ENCODE data around the gene PPFIA1.
"Not testable (repeated sequence)": the region's sequence is repeated elsewhere in the genome, so short reads cannot be mapped to it uniquely, and the experiment has no call there.

PPFIA1 gene

DNA sequence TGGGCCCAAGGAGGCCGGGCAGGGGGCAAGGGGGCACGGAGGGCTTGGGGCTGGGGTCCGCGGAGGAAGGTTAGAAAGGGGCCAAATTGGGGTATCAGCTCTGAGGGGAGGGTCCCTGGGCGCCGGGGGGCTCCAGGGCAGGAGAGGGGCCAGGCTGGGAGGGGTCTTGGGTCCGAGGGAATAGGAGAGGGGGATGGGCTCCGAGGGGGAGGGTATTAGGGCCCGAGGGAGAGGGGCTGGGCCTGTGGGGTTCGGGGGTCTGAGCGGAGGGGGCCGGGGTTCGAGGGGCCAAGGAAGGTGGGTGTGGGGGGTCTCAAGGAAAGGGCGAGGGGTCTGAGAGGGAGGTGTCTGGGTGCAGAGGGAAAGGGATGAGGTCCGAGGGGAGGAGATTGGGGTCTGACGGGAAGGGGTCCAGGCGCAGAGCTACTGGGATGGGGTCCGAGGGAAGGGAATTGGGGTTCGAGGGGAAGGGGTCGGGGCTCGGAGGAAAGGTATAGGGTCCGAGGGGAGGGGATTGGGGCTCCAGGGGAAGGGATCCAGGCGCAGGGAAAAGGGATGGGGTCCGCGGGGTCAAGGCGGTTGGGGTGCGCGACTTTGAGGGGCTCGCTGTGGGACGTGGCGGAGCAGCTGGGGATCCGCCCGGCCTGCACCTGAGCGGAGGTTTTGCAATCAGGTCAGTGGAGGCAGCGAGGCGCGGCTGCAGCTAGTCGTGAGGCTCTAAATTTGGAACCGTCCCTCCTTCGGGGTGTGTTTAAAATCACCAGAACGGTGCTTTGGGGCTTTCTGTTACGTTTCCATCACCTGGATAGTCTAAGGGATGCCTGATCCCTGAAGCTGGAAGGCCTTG, 128.6 kb downstream of the PPFIA1 start:
- DNase-seq = no peak

DNA sequence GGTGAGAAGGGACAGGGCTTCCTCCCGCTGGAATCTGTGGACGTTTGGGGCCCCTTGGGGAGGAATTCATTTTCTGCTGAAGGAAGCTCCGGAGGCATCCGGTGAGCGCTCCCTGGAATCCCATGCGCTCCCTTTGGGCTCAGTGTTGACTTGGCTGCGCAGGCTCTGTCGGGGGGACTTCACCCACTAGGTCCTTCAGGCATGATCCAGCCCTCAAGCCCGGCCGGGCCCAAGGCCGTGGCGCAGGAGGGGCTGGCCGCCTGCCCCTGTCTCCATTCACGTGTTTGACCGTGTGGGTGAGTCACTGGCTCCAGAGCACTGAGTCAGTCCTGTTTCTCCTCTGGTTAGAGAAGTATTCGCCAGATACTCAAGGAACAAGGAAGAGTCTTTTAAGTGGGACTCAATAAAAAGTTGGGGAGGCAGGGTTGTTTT, 129.2 kb downstream of the PPFIA1 start:
- peak; percentile 24 for DNase-seq

DNA sequence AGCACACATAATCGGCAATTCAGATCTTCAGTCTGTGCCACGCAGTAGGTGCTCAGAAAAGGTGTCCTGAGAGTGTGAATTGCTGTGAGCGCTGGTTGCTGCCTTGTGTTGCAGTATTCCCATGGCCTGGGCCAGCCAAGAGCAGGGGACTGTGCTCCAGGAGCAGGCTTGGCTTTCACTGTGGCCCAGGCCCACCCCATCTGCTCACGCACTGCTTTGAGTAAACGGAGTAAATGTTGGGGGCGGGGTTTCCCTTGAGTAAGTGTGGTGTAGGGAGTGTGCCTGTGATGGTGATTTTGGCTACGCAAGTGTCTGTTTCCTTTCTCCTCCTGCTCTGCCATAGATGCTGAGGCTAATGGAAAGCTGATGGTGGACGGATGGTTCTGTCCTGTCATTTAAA, 130.2 kb downstream of the PPFIA1 start:
- no peak for DNase-seq

DNA sequence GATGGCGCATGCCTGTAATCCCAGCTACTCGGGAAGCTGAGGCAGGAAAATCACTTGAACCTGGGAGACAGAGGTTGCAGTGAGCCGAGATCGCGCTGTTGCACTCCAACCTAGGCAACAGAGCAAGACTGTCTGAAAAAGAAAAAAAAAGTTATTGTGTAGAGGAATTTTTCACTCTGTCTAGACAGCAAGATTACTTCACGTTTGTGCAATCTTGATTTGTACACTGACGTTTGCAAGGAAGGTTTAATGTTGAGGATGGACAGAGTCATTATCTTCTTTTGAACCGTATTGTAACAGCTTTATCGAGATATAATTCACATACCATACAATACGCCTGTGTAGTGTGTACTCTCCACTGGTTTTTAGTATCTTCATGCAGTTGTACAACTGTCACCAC, 131.5 kb downstream of the PPFIA1 start:
- no peak for DNase-seq

DNA sequence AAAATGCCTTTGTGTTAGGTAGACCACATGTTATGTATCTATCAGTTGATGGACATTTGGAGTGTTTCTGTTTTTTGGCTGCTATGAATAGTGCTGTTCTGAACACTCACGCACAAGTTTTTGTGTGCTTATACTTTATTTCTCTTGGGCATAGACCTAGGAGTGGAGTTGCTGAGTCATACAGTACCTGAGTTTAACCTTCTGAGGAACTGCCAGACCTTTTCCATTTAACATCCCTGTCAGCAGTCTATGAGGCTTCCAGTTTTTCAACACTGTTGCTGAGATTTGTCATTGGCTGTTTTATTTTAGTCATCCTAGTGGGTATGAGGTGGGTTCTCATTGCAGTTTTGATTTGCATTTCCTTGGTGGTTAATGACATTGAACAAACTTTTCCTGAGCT, 132.2 kb downstream of the PPFIA1 start:
- no peak for DNase-seq

DNA sequence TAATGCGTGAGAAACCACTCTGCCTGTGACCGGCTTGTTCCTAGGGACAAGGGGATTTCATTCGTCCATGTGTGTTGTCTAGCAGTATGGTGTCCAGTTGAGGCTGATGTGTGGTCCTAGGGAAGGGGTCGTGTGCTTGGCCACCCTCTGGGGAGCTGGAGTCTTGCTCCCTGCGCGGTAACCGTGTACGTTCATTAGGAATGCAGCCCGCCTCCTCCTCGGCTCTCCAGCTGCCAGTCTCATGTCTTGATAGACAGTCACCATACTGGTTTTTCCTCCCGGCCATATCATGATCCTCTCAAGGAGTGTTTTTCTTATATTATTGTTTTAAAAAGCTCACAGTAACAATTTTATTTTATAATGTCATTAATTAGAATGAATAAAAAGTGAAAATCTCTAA, 133.8 kb downstream of the PPFIA1 start:
- DNase-seq = no peak

DNA sequence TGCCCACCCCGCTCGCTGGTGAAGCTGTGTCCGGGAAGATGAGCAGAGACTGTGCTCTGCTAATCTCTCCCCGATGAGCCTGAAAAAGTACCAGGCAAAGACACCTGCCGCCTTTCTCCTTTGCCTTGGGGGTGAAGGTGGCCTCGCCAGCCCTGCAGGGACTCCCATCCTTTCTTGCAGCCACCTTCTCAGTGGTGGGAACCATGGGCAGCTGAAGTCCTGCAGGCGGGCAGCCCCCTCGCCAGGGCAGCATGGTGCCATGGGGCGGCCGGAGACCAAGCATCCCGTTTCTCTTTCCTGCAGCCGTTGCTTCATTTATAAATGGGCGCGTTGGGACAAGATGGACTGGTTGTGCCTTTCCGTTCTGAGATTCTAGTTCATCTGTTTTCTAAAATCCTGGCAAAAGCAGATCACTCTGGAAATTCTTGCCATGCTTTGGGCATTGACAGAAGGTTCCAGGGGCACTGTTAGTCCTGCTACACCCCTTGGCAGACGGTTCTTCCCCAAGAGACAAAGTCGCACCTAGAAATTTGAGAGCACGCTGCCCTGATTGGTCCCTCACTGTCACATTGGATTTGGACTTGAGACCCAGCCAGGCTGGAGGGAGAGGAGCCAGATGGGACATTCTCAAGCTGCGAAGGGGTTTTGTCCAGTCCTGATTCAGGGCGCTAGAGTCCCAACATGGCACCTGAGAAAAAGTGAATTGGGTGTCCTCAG, 135.3 kb downstream of the PPFIA1 start:
- DNase-seq = no peak

DNA sequence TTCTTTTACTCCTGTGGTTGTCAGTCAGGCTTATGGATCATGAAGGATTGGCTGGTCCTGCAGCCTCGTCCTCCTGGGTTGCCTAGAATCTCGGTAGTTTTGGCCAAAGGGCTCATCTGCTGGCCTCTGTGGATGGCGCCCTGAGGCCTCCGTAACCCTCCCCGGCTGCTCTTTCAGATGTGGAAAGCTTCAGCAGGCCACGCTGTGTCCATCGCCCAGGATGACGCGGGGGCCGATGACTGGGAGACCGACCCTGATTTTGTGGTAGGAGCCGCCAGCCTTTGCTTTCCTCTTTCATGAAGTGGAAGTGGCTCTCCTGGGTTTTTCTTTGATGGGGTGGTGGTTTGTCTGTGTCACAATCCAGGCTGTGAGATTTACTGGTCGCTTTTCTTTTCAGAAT, 136.6 kb downstream of the PPFIA1 start:
- no peak for DNase-seq

DNA sequence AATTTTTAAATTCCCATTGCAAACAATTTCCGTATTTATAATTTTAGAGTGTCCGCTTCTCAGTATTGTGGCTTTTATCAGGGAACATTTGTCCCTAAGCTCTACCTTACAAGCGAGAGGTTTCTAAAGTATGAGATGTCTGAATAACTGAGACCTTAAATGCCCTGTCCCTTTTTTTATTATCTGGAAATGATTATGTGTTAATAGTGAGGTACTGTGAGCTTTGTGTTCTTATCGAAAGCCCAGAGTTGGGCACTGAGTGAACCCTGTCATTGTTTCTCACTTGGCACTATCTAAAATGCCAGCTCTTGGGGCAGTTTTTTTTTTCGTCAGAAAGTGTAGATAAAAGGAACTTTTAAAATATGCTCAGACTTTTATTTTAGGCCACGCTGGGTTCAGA, 137.3 kb downstream of the PPFIA1 start:
- DNase-seq = no peak

DNA sequence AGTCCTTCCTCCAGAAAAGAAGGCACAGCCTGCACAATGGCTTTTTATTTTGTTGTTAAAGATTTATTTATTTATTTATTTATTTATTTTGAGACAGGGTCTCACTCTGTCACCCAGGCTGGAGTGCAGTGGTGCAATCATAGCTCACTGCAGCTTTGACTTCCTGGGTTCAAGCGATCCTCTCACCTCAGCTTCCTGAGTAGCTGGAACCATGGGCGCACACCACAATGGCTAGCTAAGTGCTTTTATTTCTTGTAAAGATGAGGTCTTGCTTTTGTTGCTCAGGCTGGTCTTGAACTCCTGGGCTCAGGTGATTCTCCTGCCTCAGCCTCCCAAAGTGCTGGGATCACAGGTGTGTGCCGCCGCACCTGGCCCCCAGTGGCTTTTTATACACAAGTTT, 137.8 kb downstream of the PPFIA1 start:
- DNase-seq = not testable (repeated sequence)

DNA sequence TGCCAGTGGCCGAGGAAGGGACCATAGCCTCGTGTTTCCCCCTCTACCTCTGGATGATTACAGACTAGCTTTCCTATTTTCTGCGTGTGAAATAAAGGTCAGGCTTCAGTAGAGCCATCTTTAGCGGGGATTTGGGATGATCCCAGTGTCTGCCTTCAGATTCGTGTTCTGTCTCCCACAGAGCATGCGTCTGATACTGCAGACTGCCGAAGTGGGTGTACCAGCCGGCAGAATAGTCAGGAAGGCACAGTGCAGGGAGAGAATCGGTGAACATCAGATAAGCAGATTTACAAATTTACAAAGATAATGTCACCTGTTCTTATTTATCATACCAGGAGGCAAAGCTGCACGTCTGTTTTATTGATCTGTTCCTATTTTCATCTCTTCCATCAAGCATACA, 138.9 kb downstream of the PPFIA1 start:
- no peak for DNase-seq

DNA sequence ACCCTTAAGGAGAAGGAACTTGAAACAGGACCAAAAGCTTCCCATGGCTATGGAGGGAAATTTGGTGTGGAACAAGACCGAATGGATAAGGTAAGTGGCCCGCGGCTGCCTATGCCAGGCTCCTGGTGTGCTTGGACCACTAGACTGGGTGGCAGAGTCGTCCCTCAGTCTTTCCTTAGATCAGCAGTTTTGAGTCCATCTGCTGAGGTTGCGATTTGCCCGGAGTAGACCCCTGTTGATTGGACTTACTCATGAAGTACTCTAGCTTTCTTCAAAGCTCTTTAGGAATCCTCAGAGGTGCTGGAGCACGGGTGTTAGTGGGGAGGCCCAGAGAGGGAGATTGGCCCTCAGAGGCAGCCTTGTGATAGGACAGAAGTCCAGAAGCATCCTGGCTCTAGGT, 139.4 kb downstream of the PPFIA1 start:
- DNase-seq = no peak

DNA sequence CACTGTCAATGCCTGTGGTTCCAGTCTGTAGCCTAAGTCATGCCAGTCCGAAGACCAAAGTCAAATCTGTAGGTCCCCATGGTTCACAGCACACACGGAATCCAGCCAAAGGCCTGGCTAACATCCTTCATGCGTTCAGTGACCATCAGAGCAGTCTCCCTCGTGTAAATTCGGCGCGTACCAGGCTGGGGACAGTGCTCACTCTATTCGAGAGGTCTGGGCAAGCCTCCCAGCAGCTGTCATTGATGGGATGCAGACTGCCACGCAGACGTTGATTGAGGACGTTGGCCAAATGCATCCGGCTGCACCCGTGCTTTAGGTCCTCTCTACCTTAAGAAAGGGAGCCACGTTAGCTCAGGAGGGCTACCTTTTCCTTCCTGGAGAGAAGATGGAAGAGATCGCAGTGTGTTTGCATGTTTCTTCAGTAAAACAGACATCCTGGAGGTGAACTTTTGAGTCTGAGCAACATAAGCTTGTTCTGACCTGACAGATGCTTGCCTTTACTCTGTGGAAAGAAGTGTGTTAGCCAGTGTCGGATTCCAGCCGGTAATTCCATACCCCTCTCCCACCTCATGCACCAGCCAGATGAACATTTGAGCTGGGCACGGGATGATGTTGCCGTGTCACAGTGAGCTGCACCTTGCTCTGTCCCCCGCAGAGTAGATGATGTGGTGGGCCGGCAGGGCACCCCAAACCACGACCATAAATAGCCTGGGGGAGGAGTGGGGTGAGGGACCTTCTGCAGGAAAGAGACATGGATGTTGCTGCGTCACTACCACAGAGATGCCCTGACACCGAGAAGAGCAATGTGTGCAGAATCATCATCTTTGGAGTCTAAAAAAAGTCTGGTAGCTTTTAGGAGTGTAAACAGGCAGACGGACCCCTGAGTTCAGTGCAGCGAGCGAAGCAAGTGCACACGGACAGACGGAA, 140.1 kb downstream of the PPFIA1 start:
- DNase-seq = peak; percentile 24

DNA sequence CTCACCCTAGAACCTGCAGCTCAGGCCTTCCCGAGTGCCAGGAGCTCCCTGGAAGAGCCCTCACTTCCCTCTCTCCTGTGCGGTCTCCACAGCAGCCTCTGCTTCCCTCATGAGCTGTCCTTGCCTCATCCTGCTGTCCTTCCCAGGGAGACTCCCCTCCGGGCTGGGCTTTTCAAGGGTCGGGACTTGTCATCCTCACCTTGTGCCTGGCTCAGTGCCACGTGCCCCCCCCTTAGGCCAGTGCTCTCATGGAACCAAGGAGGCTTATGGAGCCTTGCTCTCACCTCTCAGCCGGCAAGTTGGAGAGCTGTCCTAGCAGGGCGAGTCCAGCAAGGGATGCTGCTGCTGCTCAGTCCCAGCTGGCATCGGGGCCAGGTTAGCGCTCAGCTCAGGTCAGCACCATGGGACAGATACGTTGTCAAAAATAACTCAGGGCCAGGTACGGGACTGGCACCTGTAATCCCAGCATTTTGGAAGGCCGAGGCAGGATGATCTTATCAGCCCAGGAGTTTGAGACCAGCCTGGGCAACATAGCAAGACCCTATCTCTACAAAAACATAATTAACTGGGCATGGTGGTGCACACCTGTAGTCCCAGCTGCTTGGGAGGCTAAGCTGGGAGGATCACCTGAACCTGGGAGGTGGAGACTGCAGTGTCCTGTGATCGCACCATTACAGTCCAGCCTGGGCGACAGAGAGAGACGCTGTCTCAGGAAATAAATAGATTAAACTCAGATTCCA, 141.4 kb downstream of the PPFIA1 start:
- no peak for DNase-seq

DNA sequence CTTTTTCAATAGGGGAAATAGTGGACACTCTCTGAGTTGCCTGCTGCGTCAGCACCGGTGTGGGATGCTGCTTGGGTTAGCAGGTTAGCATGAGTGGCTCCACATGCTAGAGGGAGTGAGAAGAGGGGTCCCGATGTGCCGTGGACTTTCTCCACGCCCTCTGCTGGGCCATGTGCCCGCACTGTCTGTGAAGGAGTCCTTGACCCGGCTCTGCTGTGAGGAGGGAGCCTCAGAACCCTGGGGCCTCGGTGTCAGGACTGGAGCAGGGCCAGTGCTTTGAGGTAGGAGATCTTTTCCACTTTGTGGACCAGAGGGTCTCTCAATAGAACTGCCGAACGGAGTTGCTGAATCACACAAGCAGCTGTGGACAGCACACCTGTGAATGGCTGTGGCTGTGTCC, 142.7 kb downstream of the PPFIA1 start:
- DNase-seq = no peak

DNA sequence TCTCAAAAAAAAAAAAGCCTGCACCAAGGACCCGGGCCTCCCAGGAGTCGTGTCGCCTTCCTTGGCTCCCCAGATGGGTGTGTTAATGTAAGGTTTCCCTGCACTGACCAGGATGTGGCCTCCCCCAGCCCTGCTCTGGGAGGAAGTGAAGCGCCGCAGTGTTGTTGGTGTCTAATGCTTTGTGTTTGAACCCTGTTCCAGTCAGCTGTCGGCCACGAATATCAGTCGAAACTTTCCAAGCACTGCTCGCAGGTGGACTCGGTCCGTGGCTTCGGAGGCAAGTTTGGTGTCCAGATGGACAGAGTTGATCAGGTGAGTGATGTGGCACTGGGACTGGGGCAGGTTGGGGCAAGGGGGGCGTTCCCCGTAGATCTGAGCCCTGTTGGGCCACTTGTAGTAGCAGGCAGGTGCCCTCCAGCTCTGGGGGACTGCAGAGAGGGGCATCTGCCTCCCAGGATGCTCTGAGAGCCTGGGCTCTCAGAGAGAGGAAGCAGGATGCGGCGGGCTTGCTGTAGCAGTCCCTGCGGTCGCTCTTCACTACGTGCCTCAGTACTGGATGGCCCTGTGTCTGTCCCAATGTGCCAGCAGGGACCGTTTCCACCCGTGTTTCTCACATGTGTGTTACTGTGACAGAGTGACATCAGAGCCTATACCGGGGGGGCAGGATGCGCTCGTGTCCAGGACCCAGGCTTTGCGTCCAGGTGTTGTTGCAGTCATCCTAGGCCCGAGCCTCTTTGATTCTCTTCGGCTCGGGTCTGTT, 144.0 kb downstream of the PPFIA1 start:
- no peak for DNase-seq

DNA sequence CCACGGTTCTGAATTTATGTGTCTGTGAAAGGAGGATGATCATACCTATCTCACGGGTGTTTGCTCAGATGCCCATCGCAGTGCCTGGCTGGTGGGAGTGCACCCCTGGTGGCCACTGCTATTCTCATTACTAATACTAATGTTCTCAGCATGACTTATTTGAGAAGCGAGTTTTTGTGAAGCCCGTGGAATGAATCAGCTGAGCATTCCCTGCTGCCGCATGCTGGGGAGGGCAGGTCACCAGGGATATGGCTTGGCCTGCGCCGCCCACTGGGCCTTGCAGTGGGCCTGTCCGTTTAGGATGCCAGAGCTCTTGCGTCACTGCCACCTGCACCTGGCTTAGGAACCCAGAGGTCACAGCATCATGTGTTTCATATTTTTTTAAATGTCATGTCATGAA, 144.7 kb downstream of the PPFIA1 start:
- DNase-seq = peak; percentile 31

DNA sequence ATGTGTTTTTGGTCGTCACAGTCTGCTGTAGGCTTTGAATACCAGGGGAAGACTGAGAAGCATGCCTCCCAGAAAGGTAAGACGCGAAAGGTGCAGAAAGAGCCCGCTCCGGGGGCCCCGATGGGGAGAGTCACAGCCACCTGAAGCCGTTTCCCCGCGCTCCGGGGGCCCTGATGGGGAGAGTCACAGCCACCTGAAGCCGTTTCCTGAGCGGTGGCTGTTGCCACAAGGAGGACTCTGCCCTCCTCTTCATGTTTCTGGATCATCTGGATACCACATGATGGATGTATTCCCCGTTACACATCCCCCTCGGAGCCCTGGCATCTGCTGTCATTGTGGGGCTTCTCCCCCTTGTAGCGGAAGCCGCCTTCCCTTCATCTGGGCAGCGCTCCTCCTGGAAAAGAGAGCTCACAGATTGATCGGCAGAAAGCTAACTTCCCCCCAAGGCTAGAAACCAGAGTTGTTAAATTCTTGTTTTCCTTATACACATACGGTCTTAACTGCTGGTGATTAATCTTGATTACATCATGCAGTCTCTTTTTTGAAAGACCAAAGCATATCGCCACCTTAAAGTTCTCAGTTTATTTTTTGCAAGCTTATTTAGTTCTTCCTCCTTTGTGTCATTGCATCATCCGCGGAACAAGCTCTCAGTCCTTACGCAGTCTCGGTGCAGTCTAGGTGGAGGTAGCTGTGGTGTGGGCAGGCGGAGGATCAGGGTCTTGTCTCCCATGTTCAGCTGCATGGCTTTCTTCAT, 145.3 kb downstream of the PPFIA1 start:
- peak; percentile 54 for DNase-seq

DNA sequence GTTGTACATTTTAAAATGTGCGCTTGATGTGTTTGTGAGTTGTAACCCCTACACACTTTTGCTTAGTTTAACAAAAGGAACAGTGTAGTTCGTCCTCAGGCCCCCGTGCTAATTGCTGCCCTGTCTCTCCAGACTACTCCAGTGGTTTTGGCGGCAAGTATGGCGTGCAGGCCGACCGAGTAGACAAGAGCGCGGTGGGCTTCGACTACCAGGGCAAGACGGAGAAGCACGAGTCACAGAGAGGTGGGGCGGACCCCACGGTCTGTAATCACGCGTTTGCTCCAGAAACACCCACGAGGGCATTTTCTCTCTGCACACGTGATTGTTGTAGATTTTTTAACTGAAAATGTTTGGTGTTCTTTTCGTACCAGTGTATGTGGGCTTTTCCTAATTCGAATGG, 146.4 kb downstream of the PPFIA1 start:
- DNase-seq = no peak

DNA sequence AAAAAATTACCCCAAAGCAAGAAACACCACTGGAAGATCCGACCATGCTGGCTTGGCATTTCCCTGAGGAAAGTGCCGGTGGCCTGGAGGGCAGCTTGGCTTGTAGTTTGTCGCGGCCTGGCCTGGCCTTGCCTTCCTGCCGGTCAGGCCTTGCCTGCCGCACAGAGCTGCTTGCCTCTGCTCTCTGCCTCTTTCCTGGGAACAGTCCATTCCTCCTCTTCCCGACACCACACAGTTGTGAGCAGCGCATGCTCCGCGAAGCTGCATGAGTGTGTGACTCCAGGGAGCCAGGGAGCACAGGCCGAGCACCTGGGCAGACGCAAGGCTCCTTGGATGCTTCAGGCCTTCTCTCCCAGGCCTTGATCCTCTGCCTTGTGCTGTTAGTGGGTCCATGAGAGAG, 147.6 kb downstream of the PPFIA1 start:
- DNase-seq = no peak

Measured in hematopoietic multipotent progenitor cell treated with erythropoietin and hydrocortisone succinate and interleukin-3 and kit ligand, for 4 days (in vitro differentiated cells).